K562 (cell line): ENCODE data around the gene CFAP92. TPM values are rescaled to one million over a fixed set of nuclear protein-coding genes. Genes with fewer than 3 reads are reported as not detected.

Experiments used
- ATAC-seq: fragments of 200-7000 bp; cut with Tn5 transposase; 3 replicates; pipeline ENCODE4 v1.9.1; 2020; ENCODE audit warnings: moderate library complexity
- BruUV-seq: library from RNA; stranded (reverse); fragments of 400-500 nt; replicated peaks from 2 replicates; lab custom pipeline; 2021; lab: Mats Ljungman, UMichigan
- CTCF ChIA-PET: fragments of 300-600 bp; formaldehyde crosslinking; extraction: SDS; loops from one replicate; lab custom pipeline; 2021; ENCODE audit warnings: low intra/inter-chr PET ratio; lab: Yijun Ruan, JAX
- POLR2A ChIA-PET: fragments of 300-600, 350-650 bp; sonication (Branson Sonifier 250); formaldehyde crosslinking; extraction: SDS; loops from one replicate; lab custom pipeline; 2021; ENCODE audit warnings: antibody characterized with exemption, inconsistent platforms; lab: Yijun Ruan, JAX
- DNase-seq, 4 experiments: peaks; one replicate each; pipeline versions ENCODE4 v3.0.0 to v3.0.0-alpha.2; 2011 to 2018; ENCODE audit warnings: low spot score in 3 of 4, mixed read lengths in 3 of 4; ENCODE audit errors: extremely low read depth in 1 of 4
- FAIRE-seq: peaks from 2 replicates; lab custom pipeline; 2011; peaks lifted over from hg19 to GRCh38; lab: Jason Lieb, UNC
- H2AFZ ChIP-seq: 2 replicates; pipeline ENCODE4 v1.6.0; 2011; ENCODE audit warnings: low read depth, low read length, control low read depth, inconsistent platforms
- H3K27ac ChIP-seq: fragments of 200-600 bp; 3 replicates; pipeline ENCODE4 v1.8.0; 2011; ENCODE audit warnings: low read depth, mild to moderate bottlenecking, control low read depth, inconsistent platforms, low read length, moderate library complexity, mixed read lengths; ENCODE audit errors: extremely low read depth
- H3K27me3 ChIP-seq, 2 experiments: fragments of 300-600 bp in 1 of 2; 2 replicates in 1 of 2; 3 replicates in 1 of 2; pipeline versions ENCODE4 v1.6.0 to v1.8.0; 2011; ENCODE audit warnings: inconsistent platforms in 2 of 2, low read length in 2 of 2, mild to moderate bottlenecking in 1 of 2, mixed read lengths in 1 of 2, moderate library complexity in 1 of 2; ENCODE audit not compliant: control insufficient read depth in 2 of 2, insufficient read depth in 2 of 2
- H3K36me3 ChIP-seq: fragments of 300-600 bp; 3 replicates; pipeline ENCODE4 v1.8.0; 2011; ENCODE audit warnings: mild to moderate bottlenecking, low read length, inconsistent platforms; ENCODE audit not compliant: control insufficient read depth, insufficient read depth
- H3K4me1 ChIP-seq, 2 experiments: fragments of 200-600 bp in 1 of 2; replicated peaks in 1 of 2; 2 replicates in 1 of 2; 3 replicates in 1 of 2; pipeline versions ENCODE4 v1.5.1 to v1.8.0; 2011; ENCODE audit warnings: inconsistent platforms in 2 of 2, low read length in 2 of 2, mild to moderate bottlenecking in 1 of 2, mixed read lengths in 1 of 2, moderate library complexity in 1 of 2; ENCODE audit not compliant: control insufficient read depth in 2 of 2, insufficient read depth in 2 of 2
- H3K4me2 ChIP-seq: 2 replicates; pipeline ENCODE4 v1.6.1; 2011; ENCODE audit warnings: low read length, control low read depth, inconsistent platforms, mixed read lengths; ENCODE audit not compliant: insufficient read depth
- H3K4me3 ChIP-seq: fragments of 200-600 bp; sonication (generic), shearing (Covaris generic); 2 replicates; pipeline ENCODE4 v1.5.1; 2016; ENCODE audit warnings: control low read depth, inconsistent platforms
- H3K79me2 ChIP-seq: fragments of 200-600 bp; 3 replicates; pipeline ENCODE4 v1.8.0; 2011; ENCODE audit warnings: low read length, inconsistent platforms; ENCODE audit not compliant: control insufficient read depth, insufficient read depth
- H3K9ac ChIP-seq, 2 experiments: 2 replicates each; pipeline versions ENCODE4 v1.6.0 to v1.6.1; 2011; ENCODE audit warnings: low read depth in 2 of 2, low read length in 2 of 2, control low read depth in 1 of 2, inconsistent platforms in 1 of 2, mild to moderate bottlenecking in 1 of 2, mixed read lengths in 1 of 2; ENCODE audit not compliant: insufficient read depth in 1 of 2
- H3K9me1 ChIP-seq: one replicate; pipeline ENCODE4 v1.6.0; 2011; ENCODE audit warnings: inconsistent platforms, mild to moderate bottlenecking, low read length, moderate library complexity; ENCODE audit not compliant: control insufficient read depth, insufficient read depth
- H3K9me3 ChIP-seq: replicated peaks from 2 replicates; pipeline ENCODE4 v1.5.1; 2011; ENCODE audit warnings: low read depth, low read length, inconsistent platforms; ENCODE audit not compliant: control insufficient read depth, insufficient read depth
- H4K20me1 ChIP-seq: replicated peaks from 2 replicates; pipeline ENCODE4 v1.6.1; 2011; ENCODE audit warnings: low read length, inconsistent platforms, mixed read lengths; ENCODE audit not compliant: control insufficient read depth, insufficient read depth
- DACH1 ChIP-seq: fragments of 450-650 bp; IDR thresholded peaks from 2 replicates; pipeline ENCODE4 v1.6.1; 2018; ENCODE audit not compliant: partially characterized antibody
- KAT2B ChIP-seq: IDR thresholded peaks from one replicate; pipeline ENCODE4 v1.6.1; 2012; ENCODE audit warnings: low read depth, mild to moderate bottlenecking, control low read depth, inconsistent platforms, low read length, moderate library complexity
- NELFE ChIP-seq: IDR thresholded peaks from 2 replicates; pipeline ENCODE4 v1.6.1; 2011; ENCODE audit warnings: mild to moderate bottlenecking; ENCODE audit not compliant: insufficient read depth, insufficient read length
- NFIC ChIP-seq: fragments of 450-650 bp; IDR thresholded peaks from 2 replicates; pipeline ENCODE4 v1.6.1; 2017; ENCODE audit warnings: mild to moderate bottlenecking, inconsistent platforms
- NFYB ChIP-seq: IDR thresholded peaks from 2 replicates; pipeline ENCODE4 v1.6.1; 2011; ENCODE audit warnings: mild to moderate bottlenecking, moderate library complexity; ENCODE audit not compliant: insufficient read length; ENCODE audit errors: extremely low read depth
- PTRF ChIP-seq: fragments of 450-650 bp; IDR thresholded peaks from 2 replicates; pipeline ENCODE4 v1.6.1; 2016; ENCODE audit warnings: mild to moderate bottlenecking, missing genetic modification characterization, missing compliant biosample characterization
- TGIF2 ChIP-seq: sonication (generic); formaldehyde crosslinking; IDR thresholded peaks from 2 replicates; pipeline ENCODE4 v1.8.1; 2022; ENCODE audit warnings: mild to moderate bottlenecking, missing genetic modification reagents, moderate library complexity
- TRIM24 ChIP-seq, 2 experiments: fragments of 450-650 bp; IDR thresholded peaks; 2 replicates each; pipeline ENCODE4 v1.6.1; 2016
- ZC3H11A ChIP-seq: IDR thresholded peaks from 2 replicates; pipeline ENCODE4 v1.6.1; 2012; ENCODE audit warnings: low read depth, low read length, improper control_type of control experiment
- ZNF707 ChIP-seq: fragments of 250-450 bp; sonication (Bioruptor Pico); conservative IDR thresholded peaks from 2 replicates; pipeline ENCODE4 v1.8.0; 2022; ENCODE audit warnings: inconsistent platforms, mild to moderate bottlenecking, moderate library complexity
- ZNF77 ChIP-seq: fragments of 250-450 bp; sonication (Bioruptor Pico); IDR thresholded peaks from 2 replicates; pipeline ENCODE4 v1.5.0; 2020
- ZNF778 ChIP-seq: fragments of 450-650 bp; formaldehyde crosslinking; IDR thresholded peaks from 2 replicates; pipeline ENCODE4 v1.4.0; 2020; ENCODE audit warnings: mild to moderate bottlenecking, moderate library complexity
- WGBS: fragments of 100-300 bp; shearing (Covaris generic); methylation state at CpG from one replicate; pipeline ENCODE4 v1.1.6; 2016; ENCODE audit warnings: low coverage, mixed read lengths; ENCODE audit not compliant: insufficient coverage; ENCODE audit errors: missing lambda C conversion rate; 5-methylcytosine and 5-hydroxymethylcytosine counted together
- in situ Hi-C: fragments of 300-500 bp; cut with MboI; formaldehyde crosslinking; loops from 4 replicates; pipeline ENCODE4 v1.15.0; 2018; ENCODE audit warnings: inconsistent platforms, mixed read lengths
- intact Hi-C: fragments of 100-400 bp; cut with micrococcal nuclease; formaldehyde crosslinking; loops from 2 replicates; pipeline ENCODE4 v1.14.2; 2022
- polyA plus RNA-seq, 8 experiments: library from polyadenylated mRNA; depleted of rRNA in 4 of 8; stranded (reverse) in 5 of 8; unstranded in 3 of 8; fragments of >200 nt; fragmentation: Nextera tagmentation in 2 of 8; fragmentation: Illumina TruSeq in 1 of 8; extraction: Ambion mirVana in 2 of 8; extraction: Trizol in 1 of 8; gene quantifications; 2 replicates each; pipeline versions ENCODE4 v1.2.1 to v1.2.3, GENCODE V29; 2011 to 2014; ENCODE audit warnings: inconsistent platforms in 1 of 8, missing spikeins in 1 of 8
- total RNA-seq, 7 experiments: library from RNA; depleted of rRNA in 6 of 7; stranded (reverse); fragments of >200 nt in 6 of 7; fragmentation: Illumina TruSeq in 2 of 7; extraction: Trizol in 2 of 7; gene quantifications; 2 replicates each; pipeline versions ENCODE4 v1.2.1 to v1.2.3, GENCODE V29; 2011 to 2021; ENCODE audit warnings: low replicate concordance in 1 of 7
- TF ChIP-seq, protein P1 (sequence below): sonication (generic); formaldehyde crosslinking; IDR thresholded peaks from 2 replicates; pipeline ENCODE4 v1.8.0; 2023; ENCODE audit warnings: missing genetic modification reagents, mild to moderate bottlenecking, borderline replicate concordance

The CFAP92 gene
- total and polyA plus RNA-seq, 9 of the 15 experiments (the other 6 are each of a cell fraction or from before 2014, with no cell fraction given) = 0.06 to 0.62 (median 0.36) TPM

DNA sequence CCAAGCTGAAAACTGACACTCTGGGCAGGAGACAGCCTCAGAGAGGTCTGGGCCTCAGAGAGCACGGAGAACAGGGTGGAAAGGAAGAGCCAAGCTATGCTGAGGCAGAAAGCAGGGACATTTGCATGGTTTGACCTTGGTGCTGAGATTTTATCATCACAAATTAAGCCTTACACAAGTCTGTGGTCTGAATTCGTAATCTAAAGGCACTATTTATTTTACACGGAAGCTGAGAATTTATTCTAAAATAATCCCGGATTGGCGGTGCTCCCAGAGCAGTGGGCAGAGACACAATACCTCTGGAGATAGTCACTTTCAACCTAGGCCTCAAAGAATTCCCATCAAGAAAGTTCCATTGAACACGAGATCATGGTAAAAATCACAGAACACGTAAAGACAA, 47.5 kb downstream of the CFAP92 start:
- Histone ChIP-seq H3K27me3 (peaks cover 4 to 35% of the 10 kb centered on the region in 2 experiments; a peak in 4 of 5 replicates), H3K9me3 (no peaks in the 10 kb centered on the region), H3K4me1 (peaks cover 0 to 3% of the 10 kb centered on the region in 2 experiments; a peak in 2 of 5 replicates), H3K4me3 (no peak overlapping the region), H3K4me2 (no peak overlapping the region), H3K9me1 (no peaks in the 10 kb centered on the region), H3K79me2 (no peaks in the 10 kb centered on the region), H3K36me3 (no peaks in the 10 kb centered on the region), H3K9ac (no peak overlapping the region), H2AFZ (no peak overlapping the region), H4K20me1 (no peaks in the 10 kb centered on the region), H3K27ac (no peak overlapping the region)
- ATAC-seq = no peak
- no peak for TF ChIP-seq ZNF707
- no peak for TF ChIP-seq ZNF778
- no peak for TF ChIP-seq KAT2B
- no peak for TF ChIP-seq DACH1
- no peak for TF ChIP-seq ZC3H11A
- TF ChIP-seq ZNF77 (CRISPR knock-in tag) = no peak
- TF ChIP-seq TRIM24 (IDR thresholded peaks at IDR 0.05) = no peak
- TF ChIP-seq, protein P1, sequence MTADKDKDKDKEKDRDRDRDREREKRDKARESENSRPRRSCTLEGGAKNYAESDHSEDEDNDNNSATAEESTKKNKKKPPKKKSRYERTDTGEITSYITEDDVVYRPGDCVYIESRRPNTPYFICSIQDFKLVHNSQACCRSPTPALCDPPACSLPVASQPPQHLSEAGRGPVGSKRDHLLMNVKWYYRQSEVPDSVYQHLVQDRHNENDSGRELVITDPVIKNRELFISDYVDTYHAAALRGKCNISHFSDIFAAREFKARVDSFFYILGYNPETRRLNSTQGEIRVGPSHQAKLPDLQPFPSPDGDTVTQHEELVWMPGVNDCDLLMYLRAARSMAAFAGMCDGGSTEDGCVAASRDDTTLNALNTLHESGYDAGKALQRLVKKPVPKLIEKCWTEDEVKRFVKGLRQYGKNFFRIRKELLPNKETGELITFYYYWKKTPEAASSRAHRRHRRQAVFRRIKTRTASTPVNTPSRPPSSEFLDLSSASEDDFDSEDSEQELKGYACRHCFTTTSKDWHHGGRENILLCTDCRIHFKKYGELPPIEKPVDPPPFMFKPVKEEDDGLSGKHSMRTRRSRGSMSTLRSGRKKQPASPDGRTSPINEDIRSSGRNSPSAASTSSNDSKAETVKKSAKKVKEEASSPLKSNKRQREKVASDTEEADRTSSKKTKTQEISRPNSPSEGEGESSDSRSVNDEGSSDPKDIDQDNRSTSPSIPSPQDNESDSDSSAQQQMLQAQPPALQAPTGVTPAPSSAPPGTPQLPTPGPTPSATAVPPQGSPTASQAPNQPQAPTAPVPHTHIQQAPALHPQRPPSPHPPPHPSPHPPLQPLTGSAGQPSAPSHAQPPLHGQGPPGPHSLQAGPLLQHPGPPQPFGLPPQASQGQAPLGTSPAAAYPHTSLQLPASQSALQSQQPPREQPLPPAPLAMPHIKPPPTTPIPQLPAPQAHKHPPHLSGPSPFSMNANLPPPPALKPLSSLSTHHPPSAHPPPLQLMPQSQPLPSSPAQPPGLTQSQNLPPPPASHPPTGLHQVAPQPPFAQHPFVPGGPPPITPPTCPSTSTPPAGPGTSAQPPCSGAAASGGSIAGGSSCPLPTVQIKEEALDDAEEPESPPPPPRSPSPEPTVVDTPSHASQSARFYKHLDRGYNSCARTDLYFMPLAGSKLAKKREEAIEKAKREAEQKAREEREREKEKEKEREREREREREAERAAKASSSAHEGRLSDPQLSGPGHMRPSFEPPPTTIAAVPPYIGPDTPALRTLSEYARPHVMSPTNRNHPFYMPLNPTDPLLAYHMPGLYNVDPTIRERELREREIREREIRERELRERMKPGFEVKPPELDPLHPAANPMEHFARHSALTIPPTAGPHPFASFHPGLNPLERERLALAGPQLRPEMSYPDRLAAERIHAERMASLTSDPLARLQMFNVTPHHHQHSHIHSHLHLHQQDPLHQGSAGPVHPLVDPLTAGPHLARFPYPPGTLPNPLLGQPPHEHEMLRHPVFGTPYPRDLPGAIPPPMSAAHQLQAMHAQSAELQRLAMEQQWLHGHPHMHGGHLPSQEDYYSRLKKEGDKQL (CRISPR knock-in tag) = no peak
- no peak for TF ChIP-seq NELFE
- no peak for TF ChIP-seq NFYB
- TF ChIP-seq PTRF (tag) = no peak
- TF ChIP-seq TGIF2 (CRISPR knock-in tag) = no peak
- TF ChIP-seq NFIC = no peak
- FAIRE-seq = no peak
- intact Hi-C loops (no loop called here), in situ Hi-C loops (no loop called here)
- BruUV-seq = no TSS peak
- CTCF ChIA-PET = interaction anchor here (0.6 kb wide), 1 partner anchor 20 kb away, joined by 5 read pairs; no protein-coding TSS in a partner anchor
- DNase-seq = no peak
- WGBS = 4% methylated on average over 7 of the region's 7 CpGs
- POLR2A ChIA-PET = no interaction called here
